K562 (cell line): ENCODE measurements around the gene LBHD1. TPM values are rescaled to one million over a fixed set of nuclear protein-coding genes. Genes with fewer than 3 reads are reported as not detected.

Source experiments
- CBX2 ChIP-seq: fragments of 200-600 bp; sonication (generic); IDR thresholded peaks from one replicate; pipeline ENCODE4 v1.6.1; 2012; ENCODE audit warnings: mild to moderate bottlenecking, low read length, inconsistent platforms; ENCODE audit not compliant: insufficient read depth, poor library complexity, severe bottlenecking
- ESRRA ChIP-seq: fragments of 450-650 bp; IDR thresholded peaks from 2 replicates; pipeline ENCODE4 v1.6.1; 2014; ENCODE audit warnings: low read depth, mild to moderate bottlenecking, moderate library complexity, borderline replicate concordance
- FOXA1 ChIP-seq: fragments of 450-650 bp; IDR thresholded peaks from 2 replicates; pipeline ENCODE4 v1.6.1; 2016; ENCODE audit warnings: mild to moderate bottlenecking, borderline replicate concordance
- GATAD2A ChIP-seq: fragments of 450-650 bp; IDR thresholded peaks from 2 replicates; pipeline ENCODE4 v1.6.1; 2017
- MTF1 ChIP-seq: fragments of 250-450 bp; sonication (Bioruptor Pico); IDR thresholded peaks from 2 replicates; pipeline ENCODE4 v1.9.0; 2021; ENCODE audit warnings: moderate library complexity, mild to moderate bottlenecking, inconsistent platforms, borderline replicate concordance
- NFATC3 ChIP-seq: fragments of 450-650 bp; IDR thresholded peaks from 2 replicates; pipeline ENCODE4 v1.6.1; 2017; ENCODE audit warnings: mild to moderate bottlenecking
- TRIM24 ChIP-seq, 2 experiments: fragments of 450-650 bp; IDR thresholded peaks; 2 replicates each; pipeline ENCODE4 v1.6.1; 2016
- polyA plus RNA-seq, 8 experiments: library from polyadenylated mRNA; depleted of rRNA in 4 of 8; stranded (reverse) in 5 of 8; unstranded in 3 of 8; fragments of >200 nt; fragmentation: Nextera tagmentation in 2 of 8; fragmentation: Illumina TruSeq in 1 of 8; extraction: Ambion mirVana in 2 of 8; extraction: Trizol in 1 of 8; gene quantifications; 2 replicates each; pipeline versions ENCODE4 v1.2.1 to v1.2.3, GENCODE V29; 2011 to 2014; ENCODE audit warnings: inconsistent platforms in 1 of 8, missing spikeins in 1 of 8
- total RNA-seq, 7 experiments: library from RNA; depleted of rRNA in 6 of 7; stranded (reverse); fragments of >200 nt in 6 of 7; fragmentation: Illumina TruSeq in 2 of 7; extraction: Trizol in 2 of 7; gene quantifications; 2 replicates each; pipeline versions ENCODE4 v1.2.1 to v1.2.3, GENCODE V29; 2011 to 2021; ENCODE audit warnings: low replicate concordance in 1 of 7
- TF ChIP-seq, protein P1 (sequence below): sonication (generic); formaldehyde crosslinking; IDR thresholded peaks from 2 replicates; pipeline ENCODE4 v1.8.0; 2022; ENCODE audit warnings: mild to moderate bottlenecking, missing genetic modification reagents
- TF ChIP-seq, protein P2 (sequence below): sonication (generic); formaldehyde crosslinking; IDR thresholded peaks from 2 replicates; pipeline ENCODE4 v1.8.1; 2023; ENCODE audit warnings: mild to moderate bottlenecking, missing genetic modification reagents
- TF ChIP-seq, protein P3 (sequence below): sonication (generic); formaldehyde crosslinking; IDR thresholded peaks from 2 replicates; pipeline ENCODE4 v1.8.0; 2022; ENCODE audit warnings: mild to moderate bottlenecking, low read depth, missing genetic modification reagents
- TF ChIP-seq, protein P4 (sequence below): fragments of 450-650 bp; IDR thresholded peaks from 2 replicates; pipeline ENCODE4 v1.6.1; 2017; ENCODE audit warnings: antibody characterized with exemption
- TF ChIP-seq, protein P5 (sequence below): sonication (generic); formaldehyde crosslinking; IDR thresholded peaks from 2 replicates; pipeline ENCODE4 v1.8.0; 2022; ENCODE audit warnings: mild to moderate bottlenecking, missing genetic modification reagents
- TF ChIP-seq, protein P6 (sequence below): sonication (generic); formaldehyde crosslinking; IDR thresholded peaks from 2 replicates; pipeline ENCODE4 v1.8.1; 2022; ENCODE audit warnings: missing genetic modification reagents
- TF ChIP-seq, protein P7 (sequence below): fragments of 250-450 bp; sonication (Bioruptor Pico); IDR thresholded peaks from 2 replicates; pipeline ENCODE4 v1.5.0; 2021
- TF ChIP-seq, protein P8 (sequence below): sonication (generic); formaldehyde crosslinking; IDR thresholded peaks from 2 replicates; pipeline ENCODE4 v1.8.0; 2022; ENCODE audit warnings: mild to moderate bottlenecking, missing genetic modification reagents

The LBHD1 gene
- total and polyA plus RNA-seq, 9 of the 15 experiments (the other 6 are each of a cell fraction or from before 2014, with no cell fraction given): 2.6 to 28.0 (median 12.5) TPM

DNA sequence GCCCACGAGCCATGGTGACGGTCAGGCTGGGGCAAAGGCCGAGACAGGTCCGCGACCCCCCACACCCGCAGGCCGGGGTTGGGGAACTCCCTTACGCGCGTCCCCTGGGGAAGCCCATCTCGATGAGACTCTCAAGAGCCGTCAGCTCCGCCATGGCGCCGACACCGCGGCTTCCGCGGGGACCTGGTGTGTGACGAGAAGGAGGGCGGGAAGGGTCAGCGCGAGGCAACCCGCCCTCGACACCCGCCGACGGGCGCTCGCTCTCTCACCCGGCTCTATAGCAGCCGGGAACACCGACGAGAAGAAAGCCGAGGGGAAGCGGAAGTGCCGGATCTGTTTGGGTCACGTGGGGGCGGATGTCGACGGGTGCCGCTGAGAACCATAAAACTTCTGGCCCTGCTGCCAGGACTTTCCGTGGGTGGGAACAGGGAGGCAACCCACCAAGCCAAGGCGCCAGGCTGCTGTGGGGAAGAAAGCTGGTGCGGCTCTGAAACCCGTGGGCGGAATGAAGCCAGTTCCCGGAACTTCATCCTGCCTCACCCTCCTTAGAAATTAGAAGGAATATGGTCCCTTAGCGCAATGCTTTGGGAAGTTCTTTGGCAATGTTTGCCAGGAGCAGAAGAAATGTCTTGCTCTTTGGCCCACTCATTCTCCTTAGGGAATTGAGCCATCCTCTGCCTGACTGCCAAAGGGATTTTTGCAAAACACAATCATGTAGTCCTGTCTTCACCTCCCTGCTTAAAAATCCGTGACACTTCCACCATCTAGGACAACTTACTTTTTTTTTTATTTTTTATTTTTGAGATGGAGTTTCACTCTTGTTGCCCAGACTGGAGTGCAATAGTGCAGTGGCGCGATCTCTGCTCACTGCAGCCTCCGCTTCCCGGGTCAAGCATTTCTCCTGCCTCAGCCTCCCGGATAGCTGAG lies 7.0 kb upstream of the LBHD1 start, which contains the start of gene UBXN1 (continued):
- TF ChIP-seq FOXA1: no peak
- TF ChIP-seq, protein P1, sequence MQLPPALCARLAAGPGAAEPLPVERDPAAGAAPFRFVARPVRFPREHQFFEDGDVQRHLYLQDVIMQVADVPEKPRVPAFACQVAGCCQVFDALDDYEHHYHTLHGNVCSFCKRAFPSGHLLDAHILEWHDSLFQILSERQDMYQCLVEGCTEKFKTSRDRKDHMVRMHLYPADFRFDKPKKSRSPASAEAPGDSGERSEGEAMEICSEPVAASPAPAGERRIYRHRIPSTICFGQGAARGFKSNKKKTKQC (CRISPR knock-in tag): no peak; the same call in 1 of the 2 replicates
- peak in 1 of 2 experiments; percentile 67; a peak in 2 of 4 replicates for TF ChIP-seq TRIM24 (IDR thresholded peaks at IDR 0.05)
- TF ChIP-seq ESRRA: 0 out of 2 replicates have a peak, but pooled peaks have one; percentile 17
- TF ChIP-seq, protein P2, sequence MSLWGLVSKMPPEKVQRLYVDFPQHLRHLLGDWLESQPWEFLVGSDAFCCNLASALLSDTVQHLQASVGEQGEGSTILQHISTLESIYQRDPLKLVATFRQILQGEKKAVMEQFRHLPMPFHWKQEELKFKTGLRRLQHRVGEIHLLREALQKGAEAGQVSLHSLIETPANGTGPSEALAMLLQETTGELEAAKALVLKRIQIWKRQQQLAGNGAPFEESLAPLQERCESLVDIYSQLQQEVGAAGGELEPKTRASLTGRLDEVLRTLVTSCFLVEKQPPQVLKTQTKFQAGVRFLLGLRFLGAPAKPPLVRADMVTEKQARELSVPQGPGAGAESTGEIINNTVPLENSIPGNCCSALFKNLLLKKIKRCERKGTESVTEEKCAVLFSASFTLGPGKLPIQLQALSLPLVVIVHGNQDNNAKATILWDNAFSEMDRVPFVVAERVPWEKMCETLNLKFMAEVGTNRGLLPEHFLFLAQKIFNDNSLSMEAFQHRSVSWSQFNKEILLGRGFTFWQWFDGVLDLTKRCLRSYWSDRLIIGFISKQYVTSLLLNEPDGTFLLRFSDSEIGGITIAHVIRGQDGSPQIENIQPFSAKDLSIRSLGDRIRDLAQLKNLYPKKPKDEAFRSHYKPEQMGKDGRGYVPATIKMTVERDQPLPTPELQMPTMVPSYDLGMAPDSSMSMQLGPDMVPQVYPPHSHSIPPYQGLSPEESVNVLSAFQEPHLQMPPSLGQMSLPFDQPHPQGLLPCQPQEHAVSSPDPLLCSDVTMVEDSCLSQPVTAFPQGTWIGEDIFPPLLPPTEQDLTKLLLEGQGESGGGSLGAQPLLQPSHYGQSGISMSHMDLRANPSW (CRISPR knock-in tag): no peak
- TF ChIP-seq GATAD2A: 0 out of 2 replicates have a peak, but pooled peaks have one; percentile 56
- no peak for TF ChIP-seq NFATC3
- TF ChIP-seq, protein P3, sequence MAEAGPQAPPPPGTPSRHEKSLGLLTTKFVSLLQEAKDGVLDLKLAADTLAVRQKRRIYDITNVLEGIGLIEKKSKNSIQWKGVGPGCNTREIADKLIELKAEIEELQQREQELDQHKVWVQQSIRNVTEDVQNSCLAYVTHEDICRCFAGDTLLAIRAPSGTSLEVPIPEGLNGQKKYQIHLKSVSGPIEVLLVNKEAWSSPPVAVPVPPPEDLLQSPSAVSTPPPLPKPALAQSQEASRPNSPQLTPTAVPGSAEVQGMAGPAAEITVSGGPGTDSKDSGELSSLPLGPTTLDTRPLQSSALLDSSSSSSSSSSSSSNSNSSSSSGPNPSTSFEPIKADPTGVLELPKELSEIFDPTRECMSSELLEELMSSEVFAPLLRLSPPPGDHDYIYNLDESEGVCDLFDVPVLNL (CRISPR knock-in tag): no peak
- TF ChIP-seq, protein P4, sequence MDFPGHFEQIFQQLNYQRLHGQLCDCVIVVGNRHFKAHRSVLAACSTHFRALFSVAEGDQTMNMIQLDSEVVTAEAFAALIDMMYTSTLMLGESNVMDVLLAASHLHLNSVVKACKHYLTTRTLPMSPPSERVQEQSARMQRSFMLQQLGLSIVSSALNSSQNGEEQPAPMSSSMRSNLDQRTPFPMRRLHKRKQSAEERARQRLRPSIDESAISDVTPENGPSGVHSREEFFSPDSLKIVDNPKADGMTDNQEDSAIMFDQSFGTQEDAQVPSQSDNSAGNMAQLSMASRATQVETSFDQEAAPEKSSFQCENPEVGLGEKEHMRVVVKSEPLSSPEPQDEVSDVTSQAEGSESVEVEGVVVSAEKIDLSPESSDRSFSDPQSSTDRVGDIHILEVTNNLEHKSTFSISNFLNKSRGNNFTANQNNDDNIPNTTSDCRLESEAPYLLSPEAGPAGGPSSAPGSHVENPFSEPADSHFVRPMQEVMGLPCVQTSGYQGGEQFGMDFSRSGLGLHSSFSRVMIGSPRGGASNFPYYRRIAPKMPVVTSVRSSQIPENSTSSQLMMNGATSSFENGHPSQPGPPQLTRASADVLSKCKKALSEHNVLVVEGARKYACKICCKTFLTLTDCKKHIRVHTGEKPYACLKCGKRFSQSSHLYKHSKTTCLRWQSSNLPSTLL: no peak
- TF ChIP-seq CBX2: no peak
- TF ChIP-seq, protein P5, sequence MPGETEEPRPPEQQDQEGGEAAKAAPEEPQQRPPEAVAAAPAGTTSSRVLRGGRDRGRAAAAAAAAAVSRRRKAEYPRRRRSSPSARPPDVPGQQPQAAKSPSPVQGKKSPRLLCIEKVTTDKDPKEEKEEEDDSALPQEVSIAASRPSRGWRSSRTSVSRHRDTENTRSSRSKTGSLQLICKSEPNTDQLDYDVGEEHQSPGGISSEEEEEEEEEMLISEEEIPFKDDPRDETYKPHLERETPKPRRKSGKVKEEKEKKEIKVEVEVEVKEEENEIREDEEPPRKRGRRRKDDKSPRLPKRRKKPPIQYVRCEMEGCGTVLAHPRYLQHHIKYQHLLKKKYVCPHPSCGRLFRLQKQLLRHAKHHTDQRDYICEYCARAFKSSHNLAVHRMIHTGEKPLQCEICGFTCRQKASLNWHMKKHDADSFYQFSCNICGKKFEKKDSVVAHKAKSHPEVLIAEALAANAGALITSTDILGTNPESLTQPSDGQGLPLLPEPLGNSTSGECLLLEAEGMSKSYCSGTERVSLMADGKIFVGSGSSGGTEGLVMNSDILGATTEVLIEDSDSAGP (CRISPR knock-in tag): no peak
- no peak for TF ChIP-seq MTF1 (CRISPR knock-in tag)
- TF ChIP-seq, protein P6, sequence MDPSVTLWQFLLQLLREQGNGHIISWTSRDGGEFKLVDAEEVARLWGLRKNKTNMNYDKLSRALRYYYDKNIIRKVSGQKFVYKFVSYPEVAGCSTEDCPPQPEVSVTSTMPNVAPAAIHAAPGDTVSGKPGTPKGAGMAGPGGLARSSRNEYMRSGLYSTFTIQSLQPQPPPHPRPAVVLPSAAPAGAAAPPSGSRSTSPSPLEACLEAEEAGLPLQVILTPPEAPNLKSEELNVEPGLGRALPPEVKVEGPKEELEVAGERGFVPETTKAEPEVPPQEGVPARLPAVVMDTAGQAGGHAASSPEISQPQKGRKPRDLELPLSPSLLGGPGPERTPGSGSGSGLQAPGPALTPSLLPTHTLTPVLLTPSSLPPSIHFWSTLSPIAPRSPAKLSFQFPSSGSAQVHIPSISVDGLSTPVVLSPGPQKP (CRISPR knock-in tag): no peak
- TF ChIP-seq, protein P7, sequence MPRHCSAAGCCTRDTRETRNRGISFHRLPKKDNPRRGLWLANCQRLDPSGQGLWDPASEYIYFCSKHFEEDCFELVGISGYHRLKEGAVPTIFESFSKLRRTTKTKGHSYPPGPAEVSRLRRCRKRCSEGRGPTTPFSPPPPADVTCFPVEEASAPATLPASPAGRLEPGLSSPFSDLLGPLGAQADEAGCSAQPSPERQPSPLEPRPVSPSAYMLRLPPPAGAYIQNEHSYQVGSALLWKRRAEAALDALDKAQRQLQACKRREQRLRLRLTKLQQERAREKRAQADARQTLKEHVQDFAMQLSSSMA (CRISPR knock-in tag): peak; percentile 75; the same call in 1 of the 2 replicates
- TF ChIP-seq, protein P8, sequence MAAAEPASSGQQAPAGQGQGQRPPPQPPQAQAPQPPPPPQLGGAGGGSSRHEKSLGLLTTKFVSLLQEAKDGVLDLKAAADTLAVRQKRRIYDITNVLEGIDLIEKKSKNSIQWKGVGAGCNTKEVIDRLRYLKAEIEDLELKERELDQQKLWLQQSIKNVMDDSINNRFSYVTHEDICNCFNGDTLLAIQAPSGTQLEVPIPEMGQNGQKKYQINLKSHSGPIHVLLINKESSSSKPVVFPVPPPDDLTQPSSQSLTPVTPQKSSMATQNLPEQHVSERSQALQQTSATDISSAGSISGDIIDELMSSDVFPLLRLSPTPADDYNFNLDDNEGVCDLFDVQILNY: no peak
